Measurements from ENCODE around the gene DDX20.

GRCh38 chr1:111802984-111803383 lies 47.3 kb downstream of the DDX20 start:
- TF ChIP-seq EP300 (IDR thresholded peaks at IDR 0.05) (no peak), CTCF (IDR thresholded peaks at IDR 0.05) (no peak)

Data from upper lobe of left lung (tissue), 4 donors.